ENCODE measurements around the gene TRAPPC3L. TPM values are rescaled to one million over a fixed set of nuclear protein-coding genes. Genes with fewer than 3 reads are reported as not detected.

TRAPPC3L gene
- total RNA-seq, 1 experiment from 2014 or later, result not detected

GRCh38 chr6:116568821-116569755, 23.6 kb upstream of the TRAPPC3L start:
- Histone ChIP-seq H3K79me2 (ENCODE audit: insufficient read depth, low read length) (peaks cover 6% of the 10 kb centered on the region; the same call in 1 of the 2 replicates), H3K9me3 (ENCODE audit: control insufficient read depth, low read depth, low read length) (no peaks in the 10 kb centered on the region), H2BK12ac (ENCODE audit: insufficient read length, low read depth, low read length) (no peak overlapping the region), H4K8ac (replicated peaks; ENCODE audit: insufficient read length, low read depth, low read length) (no peak overlapping the region), H2AK5ac (ENCODE audit: insufficient read length, low read length) (no peak overlapping the region), H3K9ac (ENCODE audit: extremely low read depth, insufficient read length, low read length) (no peak overlapping the region), H3K4ac (ENCODE audit: low read depth, low read length) (no peak overlapping the region), H3T11ph (ENCODE audit: low read length) (no peak overlapping the region), H3K23me2 (ENCODE audit: insufficient read length, low read depth, low read length, poor library complexity, severe bottlenecking) (peaks cover 5% of the 10 kb centered on the region), H3K56ac (ENCODE audit: insufficient read length, low read depth, low read length) (no peak overlapping the region), H2AFZ (ENCODE audit: low read length) (no peak overlapping the region), H2BK120ac (ENCODE audit: low read depth, low read length, poor library complexity, severe bottlenecking) (no peak overlapping the region), H4K5ac (ENCODE audit: insufficient read length, low read depth, low read length) (no peak overlapping the region), H3K23ac (ENCODE audit: insufficient read length, low read depth, low read length) (no peak overlapping the region), H2BK5ac (ENCODE audit: insufficient read length, low read length) (no peak overlapping the region), H2BK20ac (ENCODE audit: low read depth, low read length, poor library complexity, severe bottlenecking) (no peak overlapping the region), H4K20me1 (ENCODE audit: control insufficient read depth, insufficient read depth, insufficient read length) (no peaks in the 10 kb centered on the region), H3K4me2 (ENCODE audit: insufficient read depth, insufficient read length, low read length) (no peak overlapping the region), H2BK15ac (ENCODE audit: low read depth, low read length) (no peak overlapping the region), H3K79me1 (ENCODE audit: insufficient read depth, low read depth, low read length, poor library complexity, severe bottlenecking) (no peaks in the 10 kb centered on the region), H3K27ac (ENCODE audit: insufficient read length, low read depth, low read length) (no peak overlapping the region), H4K91ac (ENCODE audit: insufficient read length, low read depth, low read length) (no peak overlapping the region), H3K14ac (ENCODE audit: insufficient read depth, low read length) (no peak overlapping the region), H3K18ac (ENCODE audit: insufficient read length, low read depth, low read length) (no peak overlapping the region), H3K4me1 (ENCODE audit: insufficient read depth, low read length) (peaks cover 2% of the 10 kb centered on the region; the same call in 1 of the 2 replicates), H3K27me3 (ENCODE audit: insufficient read depth, low read length) (no peaks in the 10 kb centered on the region)
- WGBS (ENCODE audit: extremely low coverage, insufficient read length, low lambda C conversion rate), result no CpG with 5 or more reads among the region's 7 CpGs
- Mint-ChIP-seq H3K4me3 (peak overlapping the region; percentile 99 to 100; a peak in 3 of 5 replicates), H3K36me3 (ENCODE audit: insufficient read depth in 1 of 3, low read depth in 3 of 3) (peaks cover 0 to 3% (median 0%) of the 10 kb centered on the region in 3 experiments; a peak in 4 of 7 replicates), H3K9me3 (no peaks in the 10 kb centered on the region), H3K27me3 (ENCODE audit: low read depth) (peaks cover 10% of the 10 kb centered on the region), H3K4me1 (peaks cover 12 to 16% of the 10 kb centered on the region in 2 experiments), H3K27ac (no peak overlapping the region)
- TF ChIP-seq CTCF (conservative IDR thresholded peaks at IDR 0.05), result no peak
- no peak for DNase-seq

Data from H9 (cell line).